Transverse colon (tissue), 4 donors: Measurements from ENCODE around the gene NT5DC1.

ENCODE experiments used
- CTCF ChIP-seq, 5 experiments: fragments of 200-600 bp in 3 of 5; fragments of 450-650 bp in 2 of 5; sonication (generic) in 3 of 5; IDR thresholded peaks; 1 replicate in 2 of 5; 2 replicates in 3 of 5; pipeline ENCODE4 v1.5.1; 2016 to 2017; ENCODE audit warnings: antibody characterized with exemption in 5 of 5, inconsistent platforms in 3 of 5, mild to moderate bottlenecking in 2 of 5, moderate library complexity in 1 of 5
- EP300 ChIP-seq: sonication (generic); formaldehyde crosslinking; IDR thresholded peaks from one replicate; pipeline ENCODE4 v1.6.1; 2017; ENCODE audit warnings: antibody characterized with exemption, low read depth
- POLR2A ChIP-seq: fragments of 450-650 bp; IDR thresholded peaks from one replicate; pipeline ENCODE4 v1.6.1; 2016; ENCODE audit warnings: antibody characterized with exemption, mild to moderate bottlenecking, moderate library complexity
- POLR2AphosphoS5 ChIP-seq, 3 donors: sonication (generic); formaldehyde crosslinking; IDR thresholded peaks; one replicate each; pipeline ENCODE4 v1.6.1; 2016; ENCODE audit warnings: antibody characterized with exemption in 3 of 3

- TF ChIP-seq CTCF (IDR thresholded peaks at IDR 0.05): no peak
- TF ChIP-seq POLR2A: no peak
- no peak for TF ChIP-seq POLR2AphosphoS5 (IDR thresholded peaks at IDR 0.05)
- no peak for TF ChIP-seq EP300
Measured at GRCh38 chr6:116152620-116153019, 52.0 kb downstream of the NT5DC1 start.
